Motor neuron (in vitro differentiated cells): Measurements from ENCODE around the gene TSPO2. TPM values are rescaled to one million over a fixed set of nuclear protein-coding genes. Genes with fewer than 3 reads are reported as not detected.

Experiments
- ATAC-seq, 8 experiments: fragments of 200-7000 bp; cut with Tn5 transposase; replicated peaks in 6 of 8; 2 replicates each; pipeline ENCODE4 v1.8.0; 2021; ENCODE audit warnings: mild to moderate bottlenecking in 8 of 8, moderate library complexity in 8 of 8
- H3K27ac ChIP-seq, 2 donors: fragments of 250-450 bp; sonication (Bioruptor Pico); 2 replicates each; pipeline ENCODE4 v1.9.0; 2021; ENCODE audit warnings: antibody characterized with exemption in 2 of 2, mild to moderate bottlenecking in 2 of 2, moderate library complexity in 1 of 2
- H3K4me1 ChIP-seq, 2 donors: fragments of 250-450 bp; sonication (Bioruptor Pico); replicated peaks in 1 of 2; 2 replicates each; pipeline ENCODE4 v1.6.1; 2021; ENCODE audit warnings: antibody characterized with exemption in 2 of 2, mild to moderate bottlenecking in 2 of 2, moderate library complexity in 1 of 2
- H3K4me3 ChIP-seq, 5 donors: fragments of 250-450 bp; sonication (Bioruptor Pico); 2 replicates each; pipeline ENCODE4 v1.9.0; 2021; ENCODE audit warnings: antibody characterized with exemption in 5 of 5, mild to moderate bottlenecking in 5 of 5, moderate library complexity in 4 of 5
- WGBS, 10 experiments: fragments of 450-650 bp; shearing (Covaris generic); methylation state at CpG; one replicate each; pipeline ENCODE4 v1.0.0; 2022; 5-methylcytosine and 5-hydroxymethylcytosine counted together
- in situ Hi-C, 9 experiments: fragments of 400-800 bp; cut with MboI; loops; one replicate each; pipeline ENCODE4 v1.15.0; 2021; ENCODE audit warnings: low sequenced_read_pairs in 9 of 9, low pct_unique_long_range_greater_than_20kb in 2 of 9; ENCODE audit not compliant: unreplicated experiment in 9 of 9
- total RNA-seq, 8 experiments: library from RNA; unstranded; fragments of 300-600 nt; gene quantifications; 2 replicates each; pipeline versions ENCODE4 v1.2.3 to v1.2.4, GENCODE V29; 2022

The TSPO2 gene
- total RNA-seq, 8 experiments from 2014 or later, result 0.23 TPM; not detected in 7

GRCh38 chr6:41043151-41043550 is 884 bp downstream of the TSPO2 start:
- no peak overlapping the region for H3K27ac ChIP-seq
- ATAC-seq, result no peak
- H3K4me3 ChIP-seq, result no peak overlapping the region
- WGBS, 10 experiments, result 60 to 100% (median 86%) methylated on average over 1 to 3 of the region's 3 CpGs; no CpG with 5 or more reads in 5 of the 10 experiments
- no peaks in the 10 kb centered on the region for H3K4me1 ChIP-seq
- in situ Hi-C loops, result loop anchor here in 2 of 9 experiments (25.0 kb wide), 2 partner anchors 1056 to 1681 kb away; no protein-coding TSS in a partner anchor

DNA sequence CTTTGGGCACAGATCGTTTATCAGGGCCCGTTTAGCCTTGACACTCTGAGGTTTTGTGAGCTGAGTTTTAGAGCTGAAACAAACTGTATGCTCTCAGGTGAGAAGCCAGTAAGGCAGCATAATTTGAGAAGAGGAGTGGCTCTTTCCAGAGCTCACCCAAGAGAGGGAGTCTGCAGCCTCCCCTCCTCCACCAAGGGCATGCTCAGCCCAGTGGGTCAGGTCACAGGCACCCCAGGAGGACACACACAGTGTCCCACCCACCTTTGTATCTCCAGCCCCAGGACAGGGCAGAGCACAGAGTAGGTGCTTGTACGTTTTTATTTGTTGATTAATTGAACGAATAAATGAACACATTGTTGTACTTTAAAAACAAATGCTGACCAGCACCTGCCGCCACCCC is 3.4 kb downstream of the TSPO2 start:
- ATAC-seq, result no peak
- 10 to 100% (median 62%) methylated on average over 1 to 5 of the region's 5 CpGs; no CpG with 5 or more reads in 3 of the 10 experiments for WGBS, 10 experiments
- in situ Hi-C loops, result loop anchor here in 2 of 9 experiments (25.0 kb wide), 2 partner anchors 1058 to 1683 kb away; no protein-coding TSS in a partner anchor

DNA sequence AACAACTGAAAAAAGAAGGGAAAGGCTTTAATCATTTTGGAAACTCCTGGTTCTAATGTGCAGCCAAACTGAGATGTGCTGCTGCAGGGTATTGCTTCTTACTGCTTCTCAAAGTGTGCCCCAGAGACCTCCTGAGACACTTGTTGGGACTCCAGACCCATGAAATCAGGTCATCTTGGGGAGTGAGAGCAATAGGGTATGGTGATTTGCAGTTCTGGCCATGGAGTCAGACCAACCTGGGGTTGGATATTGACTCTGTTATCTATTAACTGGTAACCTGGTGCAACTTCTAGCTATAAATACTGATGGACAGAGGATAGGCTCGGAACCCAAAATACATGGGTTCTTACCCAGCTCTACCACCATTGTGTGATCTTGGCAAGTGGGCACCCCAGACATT is 3.8 kb downstream of the TSPO2 start:
- WGBS, 10 experiments, result 83 to 100% (median 93%) methylated on average over 1 of the region's 1 CpG; no CpG with 5 or more reads in 6 of the 10 experiments
- in situ Hi-C loops, result loop anchor here in 2 of 9 experiments (25.0 kb wide), 2 partner anchors 1059 to 1684 kb away; no protein-coding TSS in a partner anchor
- no peak for ATAC-seq
- Histone ChIP-seq H3K27ac (no peak overlapping the region), H3K4me1 (no peaks in the 10 kb centered on the region), H3K4me3 (no peak overlapping the region)

More for the DNA sequence above, 3.4 kb downstream of the TSPO2 start:
- no peaks in the 10 kb centered on the region for H3K4me1 ChIP-seq
- H3K4me3 ChIP-seq, result no peak overlapping the region
- no peak overlapping the region for H3K27ac ChIP-seq

GRCh38 chr6:41047306-41047705 is 5.0 kb downstream of the TSPO2 start:
- in situ Hi-C loops, result loop anchor here in 2 of 9 experiments (25.0 kb wide), 2 partner anchors 1060 to 1685 kb away; no protein-coding TSS in a partner anchor
- 60 to 100% (median 100%) methylated on average over 1 of the region's 2 CpGs; no CpG with 5 or more reads in 6 of the 10 experiments for WGBS, 10 experiments
- H3K4me1 ChIP-seq, result no peaks in the 10 kb centered on the region
- H3K4me3 ChIP-seq, result no peak overlapping the region
- ATAC-seq, result no peak
- H3K27ac ChIP-seq, result no peak overlapping the region

- H3K4me1 ChIP-seq, result no peaks in the 10 kb centered on the region
- no peak overlapping the region for H3K27ac ChIP-seq
- no peak overlapping the region for H3K4me3 ChIP-seq
- in situ Hi-C loops, result loop anchor here in 2 of 9 experiments (25.0 kb wide), 2 partner anchors 1061 to 1686 kb away; no protein-coding TSS in a partner anchor
- peak in 2 of 8 experiments; percentile 45 to 91 for ATAC-seq
- 0 to 100% (median 80%) methylated on average over 2 to 7 of the region's 9 CpGs; no CpG with 5 or more reads in 2 of the 10 experiments for WGBS, 10 experiments
These were observed 5.8 kb downstream of the TSPO2 start for GRCh38 chr6:41047745-41048732.

DNA sequence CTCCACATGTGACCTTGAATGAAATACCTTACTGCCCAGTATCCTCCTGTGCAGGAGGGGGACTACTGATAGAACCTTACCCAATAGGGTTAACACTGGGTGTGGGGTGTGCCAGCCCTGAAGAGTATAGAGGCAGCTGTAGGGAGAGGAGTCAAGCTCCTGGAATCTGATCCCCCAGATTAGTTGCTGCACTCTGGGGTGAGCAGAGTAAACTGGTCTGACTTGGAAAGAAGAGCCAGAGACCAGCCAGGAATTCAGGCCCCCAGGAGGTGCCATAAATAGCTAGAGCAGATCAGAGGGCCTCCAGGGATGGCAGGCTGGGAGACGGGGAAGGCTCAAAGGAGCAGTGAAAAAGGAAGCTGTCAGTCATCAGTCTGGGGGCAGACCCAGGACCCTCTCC is 7.3 kb downstream of the TSPO2 start:
- Histone ChIP-seq H3K4me3 (no peak overlapping the region), H3K4me1 (no peaks in the 10 kb centered on the region), H3K27ac (no peak overlapping the region)
- 80 to 100% (median 100%) methylated on average over 1 of the region's 1 CpG; no CpG with 5 or more reads in 7 of the 10 experiments for WGBS, 10 experiments
- peak in 1 of 8 experiments; percentile 54 for ATAC-seq
- in situ Hi-C loops, result loop anchor here in 2 of 9 experiments (25.0 kb wide), 2 partner anchors 1062 to 1687 kb away; no protein-coding TSS in a partner anchor

DNA sequence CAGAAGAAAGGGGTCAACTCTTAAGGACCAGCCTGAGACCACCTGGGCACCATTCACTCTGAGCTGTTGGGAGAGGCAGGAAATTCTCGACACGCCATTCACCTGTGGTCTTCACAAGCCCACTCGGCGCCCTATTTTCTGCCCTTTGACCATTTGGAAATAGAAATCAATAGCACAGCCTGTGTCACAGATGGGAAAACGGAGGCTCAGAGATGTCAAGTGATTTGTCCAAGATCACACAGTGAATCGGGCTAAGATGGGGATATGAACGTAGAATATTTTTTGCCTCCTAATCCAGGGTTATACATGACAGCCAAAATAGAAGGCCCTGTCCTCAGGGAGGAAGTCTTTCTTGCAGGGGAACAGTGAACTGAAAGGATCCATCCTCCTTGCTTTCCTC is 7.7 kb downstream of the TSPO2 start:
- no peaks in the 10 kb centered on the region for H3K4me1 ChIP-seq
- ATAC-seq, result no peak
- in situ Hi-C loops, result loop anchor here in 4 of 9 experiments (25.0 kb wide), 2 partner anchors 1063 to 1688 kb away; no protein-coding TSS in a partner anchor
- no peak overlapping the region for H3K27ac ChIP-seq
- H3K4me3 ChIP-seq, result no peak overlapping the region
- WGBS, 10 experiments, result 20 to 93% (median 80%) methylated on average over 1 to 7 of the region's 7 CpGs; no CpG with 5 or more reads in 3 of the 10 experiments

DNA sequence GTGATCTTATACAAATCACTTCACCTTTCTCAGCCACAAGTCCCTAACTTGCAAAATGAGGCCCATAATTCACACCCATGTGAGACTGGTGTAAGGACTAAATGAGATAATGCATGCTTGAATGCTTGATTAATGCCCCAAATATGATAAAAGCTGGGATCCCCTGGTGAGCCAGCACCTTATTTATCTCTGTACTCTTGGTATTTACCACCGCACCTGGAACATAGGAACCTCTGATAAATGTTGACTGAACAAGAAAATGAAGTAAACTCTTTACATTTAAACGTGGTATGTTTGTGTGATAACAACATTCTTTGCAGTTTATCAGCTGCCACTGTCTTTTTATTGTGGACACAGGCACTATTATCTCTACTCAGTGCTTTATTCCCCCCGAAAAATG is 8.3 kb downstream of the TSPO2 start:
- Histone ChIP-seq H3K4me1 (no peaks in the 10 kb centered on the region), H3K27ac (no peak overlapping the region), H3K4me3 (no peak overlapping the region)
- ATAC-seq, result no peak
- in situ Hi-C loops, result loop anchor here in 3 of 9 experiments (25.0 kb wide), 1 partner anchor 1688 kb away; no protein-coding TSS in a partner anchor
- 33 to 90% (median 71%) methylated on average over 1 to 3 of the region's 3 CpGs; no CpG with 5 or more reads in 2 of the 10 experiments for WGBS, 10 experiments

GRCh38 chr6:41051873-41052272 is 9.6 kb downstream of the TSPO2 start:
- H3K4me3 ChIP-seq, result no peak overlapping the region
- H3K4me1 ChIP-seq, result no peaks in the 10 kb centered on the region
- no peak overlapping the region for H3K27ac ChIP-seq
- no peak for ATAC-seq
- 74 to 100% (median 87%) methylated on average over 1 to 5 of the region's 5 CpGs for WGBS, 10 experiments
- in situ Hi-C loops, result loop anchor here in 3 of 9 experiments (25.0 kb wide), 1 partner anchor 1690 kb away; no protein-coding TSS in a partner anchor

GRCh38 chr6:41053041-41053440 is 10.8 kb downstream of the TSPO2 start, which contains the start of gene APOBEC2:
TSS of gene APOBEC2 (plus strand) at chr6:41053202. CDS start at chr6:41053348, 146 bp downstream.
- WGBS, 10 experiments, result 40 to 88% (median 60%) methylated on average over 1 to 4 of the region's 5 CpGs; no CpG with 5 or more reads in 5 of the 10 experiments
- Histone ChIP-seq H3K27ac (no peak within 1 kb of the TSS), H3K4me3 (no peak within 1 kb of the TSS), H3K4me1 (no peaks in the 10 kb centered on the region)
- in situ Hi-C loops, result loop anchor here in 3 of 9 experiments (25.0 kb wide), 1 partner anchor 1691 kb away; no protein-coding TSS in a partner anchor
- peak in 2 of 8 experiments; percentile 53 to 57 for ATAC-seq

GRCh38 chr6:41054511-41054910 is 12.2 kb downstream of the TSPO2 start:
- Histone ChIP-seq H3K4me1 (no peaks in the 10 kb centered on the region), H3K4me3 (no peak overlapping the region), H3K27ac (no peak overlapping the region)
- in situ Hi-C loops, result loop anchor here in 3 of 9 experiments (25.0 kb wide), 1 partner anchor 1692 kb away; no protein-coding TSS in a partner anchor
- WGBS, 10 experiments, result 79 to 100% (median 96%) methylated on average over 1 to 3 of the region's 3 CpGs; no CpG with 5 or more reads in 4 of the 10 experiments
- ATAC-seq, result no peak

DNA sequence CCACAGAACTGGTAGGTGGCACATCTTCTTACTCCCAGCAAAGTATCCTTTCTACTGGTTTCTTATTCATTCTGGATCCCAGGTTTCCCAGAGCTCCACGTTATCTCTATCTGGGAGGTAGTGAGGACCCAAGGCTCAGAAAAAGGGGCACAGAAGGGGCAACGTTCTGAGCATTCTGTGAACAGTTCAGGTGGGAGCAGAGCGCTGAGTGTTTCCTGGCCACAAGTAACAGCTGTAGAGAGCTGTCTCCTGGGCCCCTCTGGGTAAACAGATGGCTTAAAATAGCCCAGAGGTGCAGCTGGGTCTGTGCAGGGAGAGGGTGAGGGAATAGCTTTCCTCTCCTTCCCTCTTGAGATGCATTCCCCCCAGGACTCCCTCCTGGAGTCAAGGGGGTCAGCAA is 12.9 kb downstream of the TSPO2 start:
- Histone ChIP-seq H3K27ac (no peak overlapping the region), H3K4me1 (no peaks in the 10 kb centered on the region), H3K4me3 (no peak overlapping the region)
- 29 to 100% (median 82%) methylated on average over 1 of the region's 3 CpGs; no CpG with 5 or more reads in 4 of the 10 experiments for WGBS, 10 experiments
- in situ Hi-C loops, result loop anchor here in 3 of 9 experiments (25.0 kb wide), 1 partner anchor 1693 kb away; no protein-coding TSS in a partner anchor
- peak in 4 of 8 experiments; percentile 26 to 87 (median 44) for ATAC-seq
